GM20000 (cell line): Measurements from ENCODE around the gene CCDC198.

Source experiments
- DNase-seq: peaks from one replicate; pipeline ENCODE4 v3.0.0; 2012; ENCODE audit warnings: low spot score
- CTCF ChIP-seq: IDR thresholded peaks from 2 replicates; pipeline ENCODE4 v1.5.1; 2012; ENCODE audit warnings: mild to moderate bottlenecking, control low read depth; ENCODE audit errors: extremely low read depth, missing control alignments

Gene CCDC198

GRCh38 chr14:57493467-57494181 lies at the start of gene CCDC198:
Gene CCDC198 (minus strand): TSS chr14:57493857. CDS start chr14:57493715, 142 bp downstream.
- no peak for TF ChIP-seq CTCF
- no peak for DNase-seq

GRCh38 chr14:57533214-57533613 lies 39.6 kb upstream of the CCDC198 start:
- TF ChIP-seq CTCF: peak; percentile 41
- DNase-seq: peak; percentile 8

GRCh38 chr14:57530571-57530970 lies 36.9 kb upstream of the CCDC198 start:
- no peak for DNase-seq
- no peak for TF ChIP-seq CTCF

GRCh38 chr14:57526942-57527341 lies 33.3 kb upstream of the CCDC198 start:
- no peak for DNase-seq
- TF ChIP-seq CTCF: peak; percentile 23

- TF ChIP-seq CTCF: no peak
Observed at GRCh38 chr14:57519043-57519442, 25.4 kb upstream of the CCDC198 start.

GRCh38 chr14:57512220-57512619 lies 18.6 kb upstream of the CCDC198 start:
- TF ChIP-seq CTCF: no peak
- DNase-seq: no peak

More at GRCh38 chr14:57519043-57519442, 25.4 kb upstream of the CCDC198 start:
- no peak for DNase-seq

GRCh38 chr14:57508756-57509155 lies 15.1 kb upstream of the CCDC198 start:
- no peak for TF ChIP-seq CTCF
- no peak for DNase-seq
